Hepatocyte (in vitro differentiated cells): ENCODE results near the gene EEF1AKMT3.

ENCODE experiments used
- EZH2 ChIP-seq: fragments of 200-600 bp; sonication (generic); IDR thresholded peaks from 2 replicates; pipeline ENCODE4 v1.6.1; 2016; ENCODE audit warnings: antibody characterized with exemption, mild to moderate bottlenecking, borderline replicate concordance
- TF ChIP-seq, protein P1 (sequence below): fragments of 200-600 bp; sonication (generic); IDR thresholded peaks from 2 replicates; pipeline ENCODE4 v1.5.1; 2016; ENCODE audit warnings: antibody characterized with exemption, mild to moderate bottlenecking; ENCODE audit not compliant: poor library complexity

DNA sequence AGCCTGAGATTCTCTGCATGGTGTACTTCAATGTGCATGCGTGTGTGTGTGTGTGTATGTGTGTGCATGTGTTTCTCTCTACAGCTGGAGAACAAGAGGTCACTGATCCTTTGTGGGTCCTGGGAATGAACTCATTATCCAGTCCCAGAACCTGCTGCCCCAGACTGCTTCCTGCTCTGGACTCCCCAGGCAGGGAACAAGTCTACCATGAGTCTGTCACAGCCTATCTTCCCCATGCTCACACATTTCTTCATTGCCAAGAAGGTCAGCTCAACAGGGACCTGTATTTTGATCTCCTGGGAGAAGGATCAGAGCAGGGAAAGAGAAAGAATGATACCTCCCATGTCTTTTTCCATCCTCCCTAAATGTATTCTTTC, 31.0 kb upstream of the EEF1AKMT3 start:
- TF ChIP-seq, protein P1, sequence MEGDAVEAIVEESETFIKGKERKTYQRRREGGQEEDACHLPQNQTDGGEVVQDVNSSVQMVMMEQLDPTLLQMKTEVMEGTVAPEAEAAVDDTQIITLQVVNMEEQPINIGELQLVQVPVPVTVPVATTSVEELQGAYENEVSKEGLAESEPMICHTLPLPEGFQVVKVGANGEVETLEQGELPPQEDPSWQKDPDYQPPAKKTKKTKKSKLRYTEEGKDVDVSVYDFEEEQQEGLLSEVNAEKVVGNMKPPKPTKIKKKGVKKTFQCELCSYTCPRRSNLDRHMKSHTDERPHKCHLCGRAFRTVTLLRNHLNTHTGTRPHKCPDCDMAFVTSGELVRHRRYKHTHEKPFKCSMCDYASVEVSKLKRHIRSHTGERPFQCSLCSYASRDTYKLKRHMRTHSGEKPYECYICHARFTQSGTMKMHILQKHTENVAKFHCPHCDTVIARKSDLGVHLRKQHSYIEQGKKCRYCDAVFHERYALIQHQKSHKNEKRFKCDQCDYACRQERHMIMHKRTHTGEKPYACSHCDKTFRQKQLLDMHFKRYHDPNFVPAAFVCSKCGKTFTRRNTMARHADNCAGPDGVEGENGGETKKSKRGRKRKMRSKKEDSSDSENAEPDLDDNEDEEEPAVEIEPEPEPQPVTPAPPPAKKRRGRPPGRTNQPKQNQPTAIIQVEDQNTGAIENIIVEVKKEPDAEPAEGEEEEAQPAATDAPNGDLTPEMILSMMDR, result no peak
- TF ChIP-seq EZH2, result no peak
